ENCODE data around the gene SNRPA.
"Not testable (repeated sequence)": the region's sequence is repeated elsewhere in the genome, so short reads cannot be mapped to it uniquely, and the experiment has no call there.

SNRPA gene

GRCh38 chr19:40724855-40725254, 26.1 kb upstream of the SNRPA start:
- H3K9ac ChIP-seq (ENCODE audit: low read depth, low read length, poor library complexity, severe bottlenecking), result no peak overlapping the region
- no peak overlapping the region for H3K4me3 ChIP-seq (ENCODE audit: low read length, poor library complexity, severe bottlenecking)
- no peaks in the 10 kb centered on the region for H3K4me1 ChIP-seq (ENCODE audit: insufficient read depth, low read length, poor library complexity, severe bottlenecking)
- no peaks in the 10 kb centered on the region for H3K27me3 ChIP-seq (ENCODE audit: insufficient read depth, low read length, poor library complexity, severe bottlenecking)
- no peak overlapping the region for H2AFZ ChIP-seq (ENCODE audit: low read length)
- no peaks in the 10 kb centered on the region for H3K9me2 ChIP-seq (replicated peaks; ENCODE audit: low read depth, low read length)
- H3F3A ChIP-seq (ENCODE audit: low read depth), result no peaks in the 10 kb centered on the region
- H3K79me2 ChIP-seq (ENCODE audit: insufficient read depth, low read length), result no peaks in the 10 kb centered on the region
- no peaks in the 10 kb centered on the region for H3K9me3 ChIP-seq (ENCODE audit: insufficient read depth, low read depth, low read length)
- no peaks in the 10 kb centered on the region for H3K36me3 ChIP-seq (ENCODE audit: insufficient read depth, low read length)
- TF ChIP-seq CTCF (conservative IDR thresholded peaks at IDR 0.05; ENCODE audit: low read length) (no peak), EZH2phosphoT487 (IDR thresholded peaks at IDR 0.05; ENCODE audit: borderline replicate concordance) (no peak)
- no peak overlapping the region for H3K4me2 ChIP-seq (ENCODE audit: low read depth, low read length, poor library complexity, severe bottlenecking)
- no peaks in the 10 kb centered on the region for H4K20me1 ChIP-seq (ENCODE audit: insufficient read depth, low read length, poor library complexity, severe bottlenecking)

GRCh38 chr19:40726279-40726678, 24.7 kb upstream of the SNRPA start:
- H3K27me3 ChIP-seq (ENCODE audit: insufficient read depth, low read length, poor library complexity, severe bottlenecking), result no peaks in the 10 kb centered on the region
- no peaks in the 10 kb centered on the region for H3K79me2 ChIP-seq (ENCODE audit: insufficient read depth, low read length)
- H3F3A ChIP-seq (ENCODE audit: low read depth), result no peaks in the 10 kb centered on the region
- no peak overlapping the region for H3K4me3 ChIP-seq (ENCODE audit: low read length, poor library complexity, severe bottlenecking)
- H3K4me1 ChIP-seq (ENCODE audit: insufficient read depth, low read length, poor library complexity, severe bottlenecking), result no peaks in the 10 kb centered on the region
- H3K9ac ChIP-seq (ENCODE audit: low read depth, low read length, poor library complexity, severe bottlenecking), result no peak overlapping the region
- H3K9me3 ChIP-seq (ENCODE audit: insufficient read depth, low read depth, low read length), result no peaks in the 10 kb centered on the region
- H4K20me1 ChIP-seq (ENCODE audit: insufficient read depth, low read length, poor library complexity, severe bottlenecking), result no peaks in the 10 kb centered on the region
- no peaks in the 10 kb centered on the region for H3K9me2 ChIP-seq (replicated peaks; ENCODE audit: low read depth, low read length)
- no peak overlapping the region for H2AFZ ChIP-seq (ENCODE audit: low read length)
- TF ChIP-seq EZH2phosphoT487 (IDR thresholded peaks at IDR 0.05; ENCODE audit: borderline replicate concordance) (no peak), CTCF (conservative IDR thresholded peaks at IDR 0.05; ENCODE audit: low read length) (no peak)
- H3K4me2 ChIP-seq (ENCODE audit: low read depth, low read length, poor library complexity, severe bottlenecking), result no peak overlapping the region
- H3K36me3 ChIP-seq (ENCODE audit: insufficient read depth, low read length), result no peaks in the 10 kb centered on the region

- not testable (repeated sequence) for H3K9me2 ChIP-seq (replicated peaks; ENCODE audit: low read depth, low read length); H3F3A ChIP-seq (ENCODE audit: low read depth); H3K36me3 ChIP-seq (ENCODE audit: insufficient read depth, low read length); H3K79me2 ChIP-seq (ENCODE audit: insufficient read depth, low read length); H3K27me3 ChIP-seq (ENCODE audit: insufficient read depth, low read length, poor library complexity, severe bottlenecking); H3K9ac ChIP-seq (ENCODE audit: low read depth, low read length, poor library complexity, severe bottlenecking); H3K9me3 ChIP-seq (ENCODE audit: insufficient read depth, low read depth, low read length); H4K20me1 ChIP-seq (ENCODE audit: insufficient read depth, low read length, poor library complexity, severe bottlenecking); H3K4me2 ChIP-seq (ENCODE audit: low read depth, low read length, poor library complexity, severe bottlenecking); H3K4me1 ChIP-seq (ENCODE audit: insufficient read depth, low read length, poor library complexity, severe bottlenecking); H2AFZ ChIP-seq (ENCODE audit: low read length); H3K4me3 ChIP-seq (ENCODE audit: low read length, poor library complexity, severe bottlenecking)
Measured at GRCh38 chr19:40730065-40730464, 20.9 kb upstream of the SNRPA start.

- not testable (repeated sequence) for H2AFZ ChIP-seq (ENCODE audit: low read length); H3K4me2 ChIP-seq (ENCODE audit: low read depth, low read length, poor library complexity, severe bottlenecking); H3K4me3 ChIP-seq (ENCODE audit: low read length, poor library complexity, severe bottlenecking); H3K9me3 ChIP-seq (ENCODE audit: insufficient read depth, low read depth, low read length); H3K27me3 ChIP-seq (ENCODE audit: insufficient read depth, low read length, poor library complexity, severe bottlenecking); H3K9ac ChIP-seq (ENCODE audit: low read depth, low read length, poor library complexity, severe bottlenecking); H4K20me1 ChIP-seq (ENCODE audit: insufficient read depth, low read length, poor library complexity, severe bottlenecking); H3K9me2 ChIP-seq (replicated peaks; ENCODE audit: low read depth, low read length); H3K36me3 ChIP-seq (ENCODE audit: insufficient read depth, low read length); H3F3A ChIP-seq (ENCODE audit: low read depth); H3K4me1 ChIP-seq (ENCODE audit: insufficient read depth, low read length, poor library complexity, severe bottlenecking); H3K79me2 ChIP-seq (ENCODE audit: insufficient read depth, low read length)
Measured at GRCh38 chr19:40732304-40732703, 18.7 kb upstream of the SNRPA start.

Measured in Loucy (cell line).